Activated CD4-positive, CD25-positive, alpha-beta regulatory T cell (primary cell): ENCODE results near the gene SSTR3.
"Not testable (repeated sequence)": the region's sequence is repeated elsewhere in the genome, so short reads cannot be mapped to it uniquely, and the experiment has no call there.

Experiments
- DNase-seq, 4 experiments: peaks; one replicate each; lab custom pipeline; 2025; lab: John Stamatoyannopoulos, UW

The SSTR3 gene

DNA sequence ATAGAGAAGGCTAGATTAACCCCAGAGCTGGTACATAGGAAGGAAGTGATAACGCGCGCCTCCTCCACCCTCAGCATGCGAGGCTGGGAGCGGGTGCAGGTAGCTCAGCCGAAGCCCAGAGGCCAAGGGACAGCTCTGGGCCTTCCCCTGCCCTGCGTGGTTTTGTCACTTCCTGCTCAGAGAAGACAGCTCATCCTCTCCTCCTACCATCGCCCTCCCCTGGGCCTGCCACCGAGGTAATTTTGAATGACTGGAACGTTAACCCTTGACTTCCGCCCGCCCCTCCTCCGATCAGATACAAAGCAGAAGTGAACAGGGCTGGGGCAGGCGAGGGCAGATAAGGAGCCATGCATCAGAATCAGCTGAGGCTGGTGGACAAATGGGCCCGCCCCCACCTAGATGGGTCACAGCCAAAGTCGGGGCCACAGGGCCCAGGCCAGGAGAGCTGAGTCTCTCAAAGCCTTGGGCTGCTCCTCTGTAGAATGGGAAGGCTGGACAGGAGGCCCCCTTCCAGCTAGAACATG is 30.2 kb upstream of the SSTR3 start:
- DNase-seq, result peak; percentile 79 to 83 (median 82)

- peak in 2 of 4 experiments; percentile 24 to 36 for DNase-seq
Measured at GRCh38 chr22:37241351-37242142, 29.3 kb upstream of the SSTR3 start.

GRCh38 chr22:37240941-37241320 is 28.7 kb upstream of the SSTR3 start:
- DNase-seq, result no peak

- DNase-seq, result no peak
Measured at GRCh38 chr22:37240240-37240940, 28.1 kb upstream of the SSTR3 start.

GRCh38 chr22:37239336-37240239 is 27.3 kb upstream of the SSTR3 start:
- no peak for DNase-seq

- DNase-seq, result no peak
Measured at GRCh38 chr22:37237371-37238268, 25.3 kb upstream of the SSTR3 start.

DNA sequence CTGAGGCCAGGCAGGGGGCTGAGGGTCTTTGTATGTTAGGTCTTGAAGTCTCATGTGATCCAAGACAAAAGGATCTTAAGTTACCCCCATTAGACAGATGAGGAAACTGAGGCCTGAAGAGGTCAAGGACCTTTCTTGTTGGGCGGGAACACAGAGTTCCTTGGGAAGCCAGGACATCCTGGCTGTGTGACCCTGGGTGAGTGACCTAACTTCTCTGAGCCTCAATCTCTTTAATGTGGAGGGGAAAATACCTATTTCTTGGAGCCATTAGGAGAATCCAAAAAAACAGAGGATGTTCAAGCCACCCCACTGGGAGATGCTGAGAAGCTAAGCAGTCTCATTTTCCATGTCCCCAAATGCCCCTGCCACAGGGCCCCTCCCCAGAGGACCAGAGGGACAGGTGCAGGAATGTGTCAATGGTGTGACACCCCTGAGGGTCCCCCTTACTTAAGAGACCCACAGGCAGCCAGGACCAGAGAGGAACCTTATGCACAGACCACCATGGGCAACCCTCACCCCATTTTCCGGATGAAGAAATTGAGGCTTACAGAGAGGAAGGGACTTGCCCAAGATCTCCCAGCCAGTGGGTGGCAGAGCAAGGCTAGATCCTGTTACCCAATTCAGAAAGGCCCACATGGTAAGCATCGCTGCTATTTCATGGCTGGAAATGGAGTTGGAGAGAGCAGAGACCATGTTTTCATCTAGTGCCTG is 23.8 kb upstream of the SSTR3 start:
- no peak for DNase-seq

GRCh38 chr22:37234736-37235711 is 22.7 kb upstream of the SSTR3 start:
- DNase-seq, result no peak

GRCh38 chr22:37233751-37234631 is 21.7 kb upstream of the SSTR3 start:
- DNase-seq, result no peak

GRCh38 chr22:37233371-37233750 is 21.1 kb upstream of the SSTR3 start:
- not testable (repeated sequence) for DNase-seq

GRCh38 chr22:37232140-37232998 is 20.1 kb upstream of the SSTR3 start:
- no peak for DNase-seq

DNA sequence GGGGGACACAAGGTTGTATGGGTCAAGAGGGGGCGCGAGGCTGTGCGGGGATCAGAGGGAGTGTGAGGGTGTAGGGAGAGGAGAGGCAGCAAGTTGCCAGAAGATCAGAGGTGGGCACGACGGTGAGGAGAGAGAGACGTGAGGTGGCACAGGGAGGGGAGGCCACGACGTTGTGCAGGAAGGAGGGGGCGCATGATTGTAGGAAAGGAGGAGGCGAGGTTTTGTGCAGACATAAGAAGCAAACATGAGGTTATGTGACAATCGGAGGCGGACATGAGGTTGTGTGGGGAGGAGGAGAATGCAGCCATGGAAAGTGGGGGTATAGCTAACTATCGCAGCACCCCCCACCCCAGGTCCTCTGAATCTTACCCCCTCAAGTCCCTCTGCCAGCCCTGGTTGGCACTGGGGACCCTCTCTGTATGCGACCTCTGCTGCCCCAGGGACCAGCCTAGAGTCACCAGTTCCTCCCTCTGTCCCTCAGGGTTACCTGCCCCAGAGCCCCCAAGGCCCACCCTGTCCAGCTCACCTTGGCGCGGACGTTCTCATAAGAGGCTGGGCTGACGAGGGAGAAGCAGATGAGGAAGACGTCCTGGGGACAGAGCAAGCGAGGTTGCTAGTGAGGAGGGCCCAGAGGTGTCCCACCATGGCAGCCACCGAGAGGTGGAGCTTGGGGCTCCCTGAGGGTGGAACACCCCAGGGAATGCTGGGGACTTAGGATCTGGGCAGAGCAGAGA is 19.3 kb upstream of the SSTR3 start:
- DNase-seq, result no peak

GRCh38 chr22:37230673-37231405 is 18.6 kb upstream of the SSTR3 start:
- peak; percentile 26 to 47 (median 36) for DNase-seq

GRCh38 chr22:37229805-37230672 is 17.8 kb upstream of the SSTR3 start:
- DNase-seq, result peak; percentile 78 to 88 (median 82)
